HCT116 (cell line): Measurements from ENCODE around the gene C8A. TPM values are rescaled to one million over a fixed set of nuclear protein-coding genes. Genes with fewer than 3 reads are reported as not detected.

Experiments
- ATAC-seq: fragments of 200-7000 bp; cut with Tn5 transposase; 2 replicates; pipeline ENCODE4 v1.9.1; 2020; ENCODE audit warnings: mild to moderate bottlenecking, moderate library complexity
- BruUV-seq: library from RNA; stranded (reverse); fragments of 400-500 nt; replicated peaks from 2 replicates; lab custom pipeline; 2021; lab: Mats Ljungman, UMichigan
- CTCF ChIA-PET: fragments of 300-600 bp; sonication (Branson Sonifier 250); formaldehyde crosslinking; loops from one replicate; lab custom pipeline; 2021; ENCODE audit warnings: antibody characterized with exemption; lab: Charles Lee
- POLR2A ChIA-PET: fragments of 300-600, 350-600 bp; sonication (Branson Sonifier 250); formaldehyde crosslinking; loops from one replicate; lab custom pipeline; 2021; ENCODE audit warnings: antibody characterized with exemption; lab: Charles Lee
- RAD21 ChIA-PET, 2 experiments: fragments of 300-600 bp; sonication (Branson Sonifier 250); formaldehyde crosslinking; loops; one replicate each; lab custom pipeline; 2023; ENCODE audit warnings: low total read pairs in 2 of 2; ENCODE audit not compliant: uncharacterized antibody in 2 of 2, unreplicated experiment in 2 of 2, low non-redundant PET in 1 of 2; lab: Charles Lee
- DNase-seq: peaks from one replicate; pipeline ENCODE4 v3.0.0-alpha.2; 2010; ENCODE audit warnings: low read depth, low spot score
- H2AFZ ChIP-seq: fragments of 200-600 bp; shearing (Covaris generic), sonication (generic); 2 replicates; pipeline ENCODE4 v1.6.1; 2017; ENCODE audit warnings: low read depth, mixed run types, mixed read lengths, antibody characterized with exemption, low read length; ENCODE audit not compliant: poor library complexity, severe bottlenecking
- H3K27ac ChIP-seq: 2 replicates; pipeline ENCODE4 v1.5.1; 2012; ENCODE audit warnings: low read depth, low read length
- H3K27me3 ChIP-seq: fragments of 200-600 bp; sonication (generic); 2 replicates; pipeline ENCODE4 v1.6.1; 2016; ENCODE audit warnings: mixed run types, low read length, mixed read lengths; ENCODE audit not compliant: insufficient read depth
- H3K36me3 ChIP-seq, 2 experiments: fragments of 200-500 bp in 1 of 2; fragments of 200-600 bp in 1 of 2; sonication (Bioruptor generic) in 1 of 2; sonication (generic) in 1 of 2; 2 replicates each; pipeline versions ENCODE4 v1.5.1 to v1.6.1; 2014 to 2016; ENCODE audit warnings: low read length in 2 of 2, inconsistent platforms in 1 of 2, mixed read lengths in 1 of 2, mixed run types in 1 of 2; ENCODE audit not compliant: insufficient read depth in 2 of 2, control insufficient read depth in 1 of 2
- H3K4me1 ChIP-seq, 2 experiments: fragments of 200-600 bp in 1 of 2; sonication (generic) in 1 of 2; 2 replicates each; pipeline versions ENCODE4 v1.5.1 to v1.6.1; 2012 to 2017; ENCODE audit warnings: low read length in 2 of 2, inconsistent platforms in 1 of 2, mild to moderate bottlenecking in 1 of 2, mixed read lengths in 1 of 2, mixed run types in 1 of 2, moderate library complexity in 1 of 2; ENCODE audit not compliant: insufficient read depth in 2 of 2, control insufficient read depth in 1 of 2
- H3K4me2 ChIP-seq: fragments of 200-600 bp; sonication (generic); 2 replicates; pipeline ENCODE4 v1.6.1; 2017; ENCODE audit warnings: mixed run types, low read length, mixed read lengths
- H3K4me3 ChIP-seq, 2 experiments: fragments of 200-600 bp in 1 of 2; sonication (generic) in 1 of 2; replicated peaks in 1 of 2; 2 replicates each; pipeline ENCODE4 v1.5.1; 2011 to 2016; ENCODE audit warnings: low read length in 2 of 2, control low read depth in 1 of 2, low read depth in 1 of 2, mild to moderate bottlenecking in 1 of 2, mixed read lengths in 1 of 2, mixed run types in 1 of 2
- H3K79me2 ChIP-seq: fragments of 200-600 bp; sonication (generic); 2 replicates; pipeline ENCODE4 v1.6.1; 2017; ENCODE audit warnings: mild to moderate bottlenecking, mixed run types, low read length, moderate library complexity, mixed read lengths; ENCODE audit not compliant: insufficient read depth
- H3K9ac ChIP-seq: fragments of 200-600 bp; sonication (generic); 2 replicates; pipeline ENCODE4 v1.6.1; 2016; ENCODE audit warnings: low read length, mixed read lengths
- H3K9me2 ChIP-seq: fragments of 200-600 bp; sonication (generic), shearing (Covaris generic); 2 replicates; pipeline ENCODE4 v1.6.1; 2017; ENCODE audit warnings: mixed run types, mild to moderate bottlenecking, moderate library complexity; ENCODE audit not compliant: insufficient read depth
- H3K9me3 ChIP-seq, 2 experiments: fragments of 200-500 bp in 1 of 2; fragments of 200-600 bp in 1 of 2; sonication (Bioruptor generic) in 1 of 2; sonication (generic) in 1 of 2; 2 replicates each; pipeline ENCODE4 v1.6.1; 2014 to 2017; ENCODE audit warnings: low read length in 2 of 2, mixed read lengths in 2 of 2, inconsistent platforms in 1 of 2, low read depth in 1 of 2, mild to moderate bottlenecking in 1 of 2, mixed run types in 1 of 2, moderate library complexity in 1 of 2; ENCODE audit not compliant: control insufficient read depth in 1 of 2, insufficient read depth in 1 of 2
- H4K20me1 ChIP-seq: fragments of 200-600 bp; sonication (generic), shearing (Covaris generic); 2 replicates; pipeline ENCODE4 v1.6.1; 2017; ENCODE audit warnings: mixed run types, mild to moderate bottlenecking, moderate library complexity; ENCODE audit not compliant: insufficient read depth
- EGR1 ChIP-seq: IDR thresholded peaks from 2 replicates; pipeline ENCODE4 v1.6.1; 2012; ENCODE audit warnings: low read depth
- ELF1 ChIP-seq: IDR thresholded peaks from 2 replicates; pipeline ENCODE4 v1.6.1; 2012; ENCODE audit warnings: low read depth, borderline replicate concordance
- EZH2 ChIP-seq: fragments of 200-600 bp; sonication (generic); IDR thresholded peaks from 2 replicates; pipeline ENCODE4 v1.6.1; 2017; ENCODE audit warnings: antibody characterized with exemption, mixed run types
- EZH2phosphoT487 ChIP-seq: fragments of 200-600 bp; IDR thresholded peaks from 2 replicates; pipeline ENCODE4 v1.6.1; 2018; ENCODE audit warnings: antibody characterized with exemption, borderline replicate concordance
- SIN3A ChIP-seq: IDR thresholded peaks from 2 replicates; pipeline ENCODE4 v1.6.1; 2012; ENCODE audit warnings: low read depth
- ZBTB33 ChIP-seq: IDR thresholded peaks from 2 replicates; pipeline ENCODE4 v1.6.1; 2011; ENCODE audit warnings: mild to moderate bottlenecking, low read length, moderate library complexity; ENCODE audit not compliant: insufficient replicate concordance; ENCODE audit errors: extremely low read depth
- ZFX ChIP-seq: fragments of 450-650 bp; IDR thresholded peaks from 2 replicates; pipeline ENCODE4 v1.6.1; 2017
- ZNF274 ChIP-seq: fragments of 200-500 bp; sonication (Bioruptor generic); IDR thresholded peaks from 2 replicates; pipeline ENCODE4 v1.6.1; 2014; ENCODE audit warnings: mild to moderate bottlenecking, low read depth, low read length, inconsistent platforms
- intact Hi-C: fragments of 100-400 bp; cut with micrococcal nuclease; formaldehyde crosslinking; loops from 2 replicates; pipeline ENCODE4 v1.10.0; 2022
- total RNA-seq: library from RNA; stranded (reverse); gene quantifications from one replicate; pipeline ENCODE4 v1.2.1, GENCODE V29; 2021; ENCODE audit not compliant: unreplicated experiment
- TF ChIP-seq, protein P1 (sequence below): IDR thresholded peaks from 2 replicates; pipeline ENCODE4 v1.6.1; 2012

Gene C8A
- total RNA-seq, 1 experiment from 2014 or later = 0.10 TPM

GRCh38 chr1:56825436-56825835 lies 29.2 kb upstream of the C8A start:
- Histone ChIP-seq H3K9ac (no peak overlapping the region), H3K9me2 (no peaks in the 10 kb centered on the region), H3K27me3 (peaks cover 12% of the 10 kb centered on the region), H3K36me3 (no peaks in the 10 kb centered on the region), H3K9me3 (no peaks in the 10 kb centered on the region), H3K4me1 (no peaks in the 10 kb centered on the region), H3K79me2 (no peaks in the 10 kb centered on the region), H4K20me1 (no peaks in the 10 kb centered on the region), H3K4me3 (no peak overlapping the region), H3K4me2 (no peak overlapping the region), H3K27ac (no peak overlapping the region), H2AFZ (no peak overlapping the region)
- CTCF ChIA-PET = no interaction called here
- no TSS peak for BruUV-seq
- DNase-seq (no peak), ATAC-seq (no peak)
- RAD21 ChIA-PET = no interaction called here
- POLR2A ChIA-PET = no interaction called here
- no peak for TF ChIP-seq ZNF274
- no peak for TF ChIP-seq EZH2
- no peak for TF ChIP-seq ZFX
- no peak for TF ChIP-seq ELF1
- no peak for TF ChIP-seq EGR1
- TF ChIP-seq, protein P1, sequence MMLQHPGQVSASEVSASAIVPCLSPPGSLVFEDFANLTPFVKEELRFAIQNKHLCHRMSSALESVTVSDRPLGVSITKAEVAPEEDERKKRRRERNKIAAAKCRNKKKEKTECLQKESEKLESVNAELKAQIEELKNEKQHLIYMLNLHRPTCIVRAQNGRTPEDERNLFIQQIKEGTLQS = no peak
- no peak for TF ChIP-seq ZBTB33
- TF ChIP-seq SIN3A = no peak
- intact Hi-C loops = no loop called here

DNA sequence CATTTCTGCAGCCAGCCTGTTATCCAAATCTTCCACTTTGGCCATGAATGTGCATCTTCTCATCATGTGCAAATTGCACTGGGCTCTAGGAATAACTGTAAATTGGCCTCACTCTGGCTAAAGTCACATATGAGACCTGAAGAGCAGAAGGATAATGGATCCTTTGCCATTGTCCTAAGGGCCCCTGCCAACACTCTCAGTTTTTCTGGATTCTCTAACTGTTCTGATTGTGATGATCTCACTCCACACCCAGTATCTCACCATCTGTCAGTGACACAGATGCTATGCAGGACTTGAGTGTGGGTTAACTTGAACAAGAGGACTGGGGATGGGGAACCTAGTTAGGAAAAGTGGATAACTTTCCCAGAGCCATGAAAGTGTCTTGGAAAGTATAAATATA lies 26.9 kb upstream of the C8A start:
- Histone ChIP-seq H3K79me2 (no peaks in the 10 kb centered on the region), H3K4me3 (no peak overlapping the region), H3K9me3 (no peaks in the 10 kb centered on the region), H3K27me3 (peaks cover 12% of the 10 kb centered on the region), H3K9me2 (no peaks in the 10 kb centered on the region), H3K27ac (no peak overlapping the region), H2AFZ (no peak overlapping the region), H3K4me1 (peaks cover 0 to 3% of the 10 kb centered on the region in 2 experiments; a peak in 1 of 4 replicates), H3K36me3 (no peaks in the 10 kb centered on the region), H3K9ac (no peak overlapping the region), H3K4me2 (no peak overlapping the region), H4K20me1 (no peaks in the 10 kb centered on the region)
- CTCF ChIA-PET = no interaction called here
- RAD21 ChIA-PET = no interaction called here
- intact Hi-C loops = no loop called here
- BruUV-seq = no TSS peak
- DNase-seq = no peak
- ATAC-seq = no peak
- POLR2A ChIA-PET = no interaction called here
- TF ChIP-seq EZH2phosphoT487 = no peak
- TF ChIP-seq EGR1 = no peak
- TF ChIP-seq, all 23 proteins: peak for 0
